Measurements from ENCODE around the gene AGRN. TPM values are rescaled to one million over a fixed set of nuclear protein-coding genes. Genes with fewer than 3 reads are reported as not detected.

Gene AGRN
- total RNA-seq, 1 donor from 2014 or later = 203 TPM

DNA sequence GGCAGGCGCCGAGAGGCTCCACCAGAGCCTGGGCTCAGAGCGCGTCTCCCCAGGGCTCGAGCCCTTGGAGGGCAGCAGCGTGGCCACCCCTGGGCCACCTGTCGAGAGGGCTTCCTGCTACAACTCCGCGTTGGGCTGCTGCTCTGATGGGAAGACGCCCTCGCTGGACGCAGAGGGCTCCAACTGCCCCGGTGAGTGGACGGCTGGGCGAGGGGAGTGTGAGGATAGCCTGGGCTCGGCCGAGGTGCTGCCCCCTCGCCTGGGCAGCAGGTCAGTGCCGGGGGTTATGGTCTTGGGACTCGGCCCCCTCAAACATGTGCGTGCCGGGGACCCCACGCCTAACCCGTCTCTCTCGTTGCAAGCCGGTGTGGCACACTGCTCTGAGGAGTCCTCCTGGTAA, 26.8 kb downstream of the AGRN start:
- H3K9me3 Mint-ChIP-seq = no peaks in the 10 kb centered on the region
- no peak for DNase-seq (ENCODE audit: low read depth, low spot score)
- H3K27ac Mint-ChIP-seq (ENCODE audit: unreplicated experiment) = no peak overlapping the region

DNA sequence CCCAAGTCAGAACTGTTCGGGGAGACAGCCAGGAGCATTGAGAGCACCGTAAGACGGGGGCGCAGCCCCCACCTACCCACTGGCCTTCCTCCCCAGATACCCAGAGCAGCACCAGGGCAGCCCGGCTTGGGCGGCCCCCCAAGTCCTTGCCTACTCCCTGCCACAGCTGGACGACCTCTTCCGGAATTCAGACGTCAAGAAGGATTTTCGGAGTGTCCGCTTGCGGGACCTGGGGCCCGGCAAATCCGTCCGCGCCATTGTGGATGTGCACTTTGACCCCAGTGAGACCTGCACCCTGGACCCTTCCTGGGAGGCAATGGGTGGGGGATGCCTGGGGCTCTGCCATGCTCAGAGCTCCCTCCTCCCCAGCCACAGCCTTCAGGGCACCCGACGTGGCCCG, 27.5 kb downstream of the AGRN start:
- Mint-ChIP-seq H3K4me1 (peaks cover 4% of the 10 kb centered on the region), H3K9me3 (peaks cover 3% of the 10 kb centered on the region), H3K4me3 (no peak overlapping the region), H3K27ac (ENCODE audit: unreplicated experiment) (no peak overlapping the region), H3K36me3 (ENCODE audit: low read depth) (peaks cover 6% of the 10 kb centered on the region), H3K27me3 (ENCODE audit: low read depth) (peaks cover 2% of the 10 kb centered on the region)
- TF ChIP-seq CTCF (conservative IDR thresholded peaks at IDR 0.05) = no peak
- no peak for DNase-seq (ENCODE audit: low read depth, low spot score)

More for the DNA sequence above, 26.8 kb downstream of the AGRN start:
- Mint-ChIP-seq H3K27me3 (ENCODE audit: low read depth) (peaks cover 2% of the 10 kb centered on the region), H3K4me1 (no peaks in the 10 kb centered on the region), H3K36me3 (ENCODE audit: low read depth) (peaks cover 3% of the 10 kb centered on the region), H3K4me3 (no peak overlapping the region)
- no peak for TF ChIP-seq CTCF (conservative IDR thresholded peaks at IDR 0.05)

DNA sequence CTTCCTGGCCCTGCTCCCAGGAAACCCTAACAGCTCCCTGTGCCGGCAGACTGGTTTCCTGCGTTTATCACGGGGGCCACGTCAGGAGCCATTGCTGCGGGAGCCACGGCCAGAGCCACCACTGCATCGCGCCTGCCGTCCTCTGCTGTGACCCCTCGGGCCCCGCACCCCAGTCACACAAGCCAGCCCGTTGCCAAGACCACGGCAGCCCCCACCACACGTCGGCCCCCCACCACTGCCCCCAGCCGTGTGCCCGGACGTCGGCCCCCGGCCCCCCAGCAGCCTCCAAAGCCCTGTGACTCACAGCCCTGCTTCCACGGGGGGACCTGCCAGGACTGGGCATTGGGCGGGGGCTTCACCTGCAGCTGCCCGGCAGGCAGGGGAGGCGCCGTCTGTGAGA, 28.0 kb downstream of the AGRN start:
- DNase-seq (ENCODE audit: low read depth, low spot score) = no peak
- Mint-ChIP-seq H3K27me3 (ENCODE audit: low read depth) (peaks cover 2% of the 10 kb centered on the region), H3K4me3 (no peak overlapping the region), H3K36me3 (ENCODE audit: low read depth) (peaks cover 12% of the 10 kb centered on the region), H3K9me3 (peaks cover 3% of the 10 kb centered on the region), H3K27ac (ENCODE audit: unreplicated experiment) (no peak overlapping the region), H3K4me1 (peaks cover 8% of the 10 kb centered on the region)
- no peak for TF ChIP-seq CTCF (conservative IDR thresholded peaks at IDR 0.05)

- H3K4me3 Mint-ChIP-seq = no peak overlapping the region
- H3K4me1 Mint-ChIP-seq = peaks cover 8% of the 10 kb centered on the region
- DNase-seq (ENCODE audit: low read depth, low spot score) = no peak
- peaks cover 2% of the 10 kb centered on the region for H3K27me3 Mint-ChIP-seq (ENCODE audit: low read depth)
- no peak for TF ChIP-seq CTCF (conservative IDR thresholded peaks at IDR 0.05)
- peaks cover 3% of the 10 kb centered on the region for H3K9me3 Mint-ChIP-seq
- H3K27ac Mint-ChIP-seq (ENCODE audit: unreplicated experiment) = no peak overlapping the region
- H3K36me3 Mint-ChIP-seq (ENCODE audit: low read depth) = peaks cover 14% of the 10 kb centered on the region
These were observed 28.8 kb downstream of the AGRN start for GRCh38 chr1:1048765-1049164.

DNA sequence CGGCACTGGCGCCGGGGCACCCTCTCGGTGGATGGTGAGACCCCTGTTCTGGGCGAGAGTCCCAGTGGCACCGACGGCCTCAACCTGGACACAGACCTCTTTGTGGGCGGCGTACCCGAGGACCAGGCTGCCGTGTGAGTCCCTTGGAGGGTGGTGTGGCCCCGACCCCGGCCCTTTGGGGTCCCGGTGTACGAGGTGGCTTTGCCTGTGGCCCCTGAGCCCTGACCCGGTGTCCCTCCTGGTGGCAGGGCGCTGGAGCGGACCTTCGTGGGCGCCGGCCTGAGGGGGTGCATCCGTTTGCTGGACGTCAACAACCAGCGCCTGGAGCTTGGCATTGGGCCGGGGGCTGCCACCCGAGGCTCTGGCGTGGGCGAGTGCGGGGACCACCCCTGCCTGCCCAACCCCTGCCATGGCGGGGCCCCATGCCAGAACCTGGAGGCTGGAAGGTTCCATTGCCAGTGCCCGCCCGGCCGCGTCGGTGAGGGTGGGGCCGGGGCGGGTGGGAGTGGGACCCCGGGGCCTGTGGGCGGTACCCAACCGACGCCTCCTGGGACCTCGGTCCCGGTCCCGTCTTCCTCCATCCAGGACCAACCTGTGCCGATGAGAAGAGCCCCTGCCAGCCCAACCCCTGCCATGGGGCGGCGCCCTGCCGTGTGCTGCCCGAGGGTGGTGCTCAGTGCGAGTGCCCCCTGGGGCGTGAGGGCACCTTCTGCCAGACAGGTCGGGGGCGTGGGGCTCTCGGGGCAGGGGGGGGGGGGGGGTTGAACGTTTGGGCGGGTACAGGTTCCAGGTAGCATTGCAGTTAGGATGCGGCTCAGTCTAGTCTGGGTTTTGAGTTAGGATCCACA, 29.6 kb downstream of the AGRN start:
- Mint-ChIP-seq H3K4me3 (no peak overlapping the region), H3K4me1 (peaks cover 8% of the 10 kb centered on the region), H3K9me3 (peaks cover 3% of the 10 kb centered on the region), H3K27ac (ENCODE audit: unreplicated experiment) (no peak overlapping the region), H3K36me3 (ENCODE audit: low read depth) (peaks cover 14% of the 10 kb centered on the region), H3K27me3 (ENCODE audit: low read depth) (peaks cover 2% of the 10 kb centered on the region)
- TF ChIP-seq CTCF (conservative IDR thresholded peaks at IDR 0.05) = no peak
- no peak for DNase-seq (ENCODE audit: low read depth, low spot score)

Measured in neural crest cell (in vitro differentiated cells).